Measurements from ENCODE around the gene HDGFL2. TPM values are rescaled to one million over a fixed set of nuclear protein-coding genes. Genes with fewer than 3 reads are reported as not detected.

HDGFL2 gene
- total and polyA plus RNA-seq, 10 donors = 23.2 to 136 (median 28.3) TPM

- Histone ChIP-seq H3K27ac (peak overlapping the region in 2 of 8 donors; percentile 38 to 48), H3K4me3 (no peak overlapping the region), H3K9me3 (no peaks in the 10 kb centered on the region), H3K27me3 (replicated peaks in 1 of 7) (peaks cover 0 to 43% (median 0%) of the 10 kb centered on the region in 7 donors), H3K36me3 (peaks cover 0 to 72% (median 17%) of the 10 kb centered on the region in 6 donors), H3K4me1 (peaks cover 0 to 51% (median 18%) of the 10 kb centered on the region in 6 donors)
- 63 to 69% (median 67%) methylated on average over 28 to 32 of the region's 32 CpGs for WGBS, 5 donors
- intact Hi-C loops (cut with DNase I; ENCODE audit: low total_unique reads) = no loop called here
- DNase-seq = peak; percentile 87
- TF ChIP-seq CTCF (IDR thresholded peaks at IDR 0.05 in 8 of 11, conservative IDR thresholded peaks at IDR 0.05 in 3 of 11) (peak in 7 of 11 experiments; percentile 23 to 70 (median 53)), POLR2A (IDR thresholded peaks at IDR 0.05) (no peak), POLR2AphosphoS5 (IDR thresholded peaks at IDR 0.05) (peak; percentile 59 to 71 (median 64))
These were observed 75.5 kb downstream of the HDGFL2 start for GRCh38 chr19:4547303-4548237.

- Histone ChIP-seq H3K9me3 (no peaks in the 10 kb centered on the region), H3K36me3 (peaks cover 0 to 79% (median 17%) of the 10 kb centered on the region in 6 donors), H3K4me1 (peaks cover 0 to 44% (median 14%) of the 10 kb centered on the region in 6 donors), H3K4me3 (no peak overlapping the region), H3K27ac (peak overlapping the region in 2 of 8 donors; percentile 1 to 48), H3K27me3 (replicated peaks in 1 of 7) (peaks cover 0 to 38% (median 0%) of the 10 kb centered on the region in 7 donors)
- no peak for TF ChIP-seq CTCF (IDR thresholded peaks at IDR 0.05 in 8 of 11, conservative IDR thresholded peaks at IDR 0.05 in 3 of 11)
- peak in 1 of 3 donors; percentile 17 for TF ChIP-seq POLR2AphosphoS5 (IDR thresholded peaks at IDR 0.05)
- DNase-seq = no peak
- intact Hi-C loops (cut with DNase I; ENCODE audit: low total_unique reads) = no loop called here
- WGBS, 5 donors = 54 to 76% (median 64%) methylated on average over 9 to 14 of the region's 14 CpGs
These were observed 76.1 kb downstream of the HDGFL2 start for GRCh38 chr19:4548238-4548584.

DNA sequence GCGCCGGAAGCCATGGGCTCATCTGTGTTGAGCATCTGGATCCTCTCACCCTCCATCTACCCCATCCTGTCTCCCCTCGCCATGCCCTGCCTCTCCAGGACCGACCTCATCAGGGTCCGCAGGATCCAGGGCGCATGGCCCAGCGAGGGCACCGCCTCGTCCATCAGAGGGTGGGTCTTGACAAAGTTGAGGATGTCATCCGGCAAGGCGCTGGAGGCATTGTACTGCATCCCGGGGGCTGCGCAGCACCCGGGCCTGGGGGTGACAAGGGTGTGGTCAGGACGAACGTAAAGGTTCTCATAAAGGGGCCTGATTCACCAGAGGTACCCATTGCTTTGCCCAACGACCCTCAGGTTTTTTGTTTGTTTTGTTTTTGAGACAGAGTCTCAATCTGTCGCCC lies 77.9 kb downstream of the HDGFL2 start:
- no peak for DNase-seq
- intact Hi-C loops (cut with DNase I; ENCODE audit: low total_unique reads) = no loop called here
- WGBS, 5 donors = 87 to 95% (median 94%) methylated on average over 16 to 18 of the region's 18 CpGs
- Histone ChIP-seq H3K9me3 (no peaks in the 10 kb centered on the region), H3K27ac (no peak overlapping the region), H3K4me1 (peaks cover 0 to 33% (median 13%) of the 10 kb centered on the region in 6 donors), H3K36me3 (peaks cover 0 to 83% (median 17%) of the 10 kb centered on the region in 6 donors), H3K27me3 (replicated peaks in 1 of 7) (peaks cover 0 to 35% (median 0%) of the 10 kb centered on the region in 7 donors), H3K4me3 (no peak overlapping the region)
- TF ChIP-seq POLR2A (IDR thresholded peaks at IDR 0.05) (no peak), POLR2AphosphoS5 (IDR thresholded peaks at IDR 0.05) (peak in 1 of 3 donors; percentile 39), CTCF (IDR thresholded peaks at IDR 0.05 in 8 of 11, conservative IDR thresholded peaks at IDR 0.05 in 3 of 11) (no peak)

DNA sequence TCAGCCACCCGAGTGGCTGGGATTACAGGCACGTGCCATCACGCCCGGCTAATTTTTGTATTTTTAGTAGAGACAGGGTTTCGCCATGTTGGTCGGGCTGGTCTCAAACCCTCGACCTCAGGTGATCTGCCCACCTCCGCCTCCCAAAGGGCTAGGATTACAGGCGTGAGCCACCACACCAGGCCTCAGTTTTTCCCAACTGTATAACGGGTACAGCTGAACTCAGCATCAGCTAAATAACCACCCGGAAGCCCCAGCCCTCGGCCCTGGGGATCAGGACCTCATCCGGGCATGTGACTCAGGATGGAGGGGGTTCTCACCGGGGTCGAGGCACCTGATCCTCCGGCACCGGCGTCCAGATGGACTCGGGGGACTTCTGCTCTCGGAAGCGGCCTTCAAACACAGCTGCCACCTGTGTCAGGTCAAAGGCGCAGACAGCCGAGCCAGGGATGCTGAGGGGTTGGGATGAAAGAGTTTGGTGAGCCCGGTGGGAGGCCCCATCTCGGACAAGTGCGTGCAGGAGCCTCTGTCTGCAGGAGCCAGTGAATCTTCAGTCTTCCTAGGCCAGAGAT lies 78.5 kb downstream of the HDGFL2 start:
- Histone ChIP-seq H3K9me3 (no peaks in the 10 kb centered on the region), H3K4me1 (peaks cover 0 to 30% (median 13%) of the 10 kb centered on the region in 6 donors), H3K4me3 (no peak overlapping the region), H3K36me3 (peaks cover 0 to 89% (median 17%) of the 10 kb centered on the region in 6 donors), H3K27ac (no peak overlapping the region), H3K27me3 (replicated peaks in 1 of 7) (peaks cover 0 to 35% (median 0%) of the 10 kb centered on the region in 7 donors)
- 85 to 93% (median 87%) methylated on average over 26 of the region's 26 CpGs for WGBS, 5 donors
- no peak for DNase-seq
- TF ChIP-seq CTCF (IDR thresholded peaks at IDR 0.05 in 8 of 11, conservative IDR thresholded peaks at IDR 0.05 in 3 of 11) = no peak
- peak in 1 of 3 donors; percentile 52 for TF ChIP-seq POLR2AphosphoS5 (IDR thresholded peaks at IDR 0.05)
- TF ChIP-seq POLR2A (IDR thresholded peaks at IDR 0.05) = no peak
- intact Hi-C loops (cut with DNase I; ENCODE audit: low total_unique reads) = no loop called here

Measured in spleen (tissue), 11 donors.